HG03432 (cell line): ENCODE data around the gene PROCA1.
"Not testable (repeated sequence)": the region's sequence is repeated elsewhere in the genome, so short reads cannot be mapped to it uniquely, and the experiment has no call there.

Experiments
- ATAC-seq: cut with Tn5 transposase; IDR thresholded peaks from one replicate; pipeline ENCODE4 v1.9.1; 2021; ENCODE audit warnings: mild to moderate bottlenecking, moderate library complexity; ENCODE audit not compliant: unreplicated experiment

Gene PROCA1

DNA sequence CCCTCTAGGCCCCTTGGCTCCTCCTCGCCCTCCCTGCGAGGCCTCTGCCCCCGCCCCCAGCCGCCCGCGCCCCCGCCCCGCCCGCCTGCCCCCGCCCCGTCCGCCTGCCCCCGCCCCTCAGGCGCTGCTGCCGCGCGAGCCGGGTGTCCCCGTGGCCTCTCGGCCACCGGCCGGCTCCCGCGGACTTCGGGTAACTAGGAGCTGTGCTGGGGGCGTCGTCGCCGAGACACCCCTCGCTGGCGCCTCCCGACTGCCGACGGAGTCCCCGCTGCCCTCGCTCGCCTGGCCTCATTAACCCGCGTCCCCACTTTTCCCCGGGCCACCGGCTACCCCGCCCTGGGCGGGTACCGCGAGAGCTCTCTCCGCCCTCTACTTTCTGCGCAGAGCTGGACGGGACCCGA lies 14.5 kb upstream of the PROCA1 start, which contains the start of gene TLCD1:
TSS of gene TLCD1 (minus strand) at position 8 of the 401 bp plus-strand sequence. CDS start 136 bp downstream, outside the sequence.
- ATAC-seq: peak; percentile 16

DNA sequence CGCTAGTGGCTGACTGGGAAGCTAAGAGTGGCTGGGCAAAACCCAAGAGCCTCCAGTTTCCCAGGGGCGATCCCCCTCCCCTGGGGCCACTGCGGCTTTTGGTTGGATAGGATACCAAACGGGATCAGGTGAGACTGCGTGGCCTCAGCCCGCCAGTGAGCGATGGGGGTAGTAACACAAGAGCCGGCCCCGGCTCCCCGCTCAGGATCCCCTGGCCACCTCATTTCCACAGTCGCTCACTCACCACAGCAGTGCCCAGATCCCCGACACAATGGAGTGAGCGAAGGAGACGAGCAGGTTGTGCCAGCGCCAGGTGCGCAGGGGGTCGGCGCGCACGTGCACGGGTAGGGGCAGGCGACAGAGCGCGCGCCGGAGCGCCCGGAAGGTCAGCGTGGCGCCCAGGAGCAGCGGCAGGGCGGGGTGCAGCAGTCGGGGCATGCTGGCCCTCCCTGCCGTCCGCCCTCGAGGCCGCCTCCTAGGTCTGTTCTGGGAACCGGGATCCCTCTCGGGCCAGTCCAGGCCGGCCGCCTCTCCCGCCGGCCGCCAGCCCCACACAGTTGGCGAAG lies 14.1 kb upstream of the PROCA1 start:
- ATAC-seq: peak; percentile 1

- ATAC-seq: no peak
Observed at GRCh38 chr17:28725166-28725659, 13.5 kb upstream of the PROCA1 start.

DNA sequence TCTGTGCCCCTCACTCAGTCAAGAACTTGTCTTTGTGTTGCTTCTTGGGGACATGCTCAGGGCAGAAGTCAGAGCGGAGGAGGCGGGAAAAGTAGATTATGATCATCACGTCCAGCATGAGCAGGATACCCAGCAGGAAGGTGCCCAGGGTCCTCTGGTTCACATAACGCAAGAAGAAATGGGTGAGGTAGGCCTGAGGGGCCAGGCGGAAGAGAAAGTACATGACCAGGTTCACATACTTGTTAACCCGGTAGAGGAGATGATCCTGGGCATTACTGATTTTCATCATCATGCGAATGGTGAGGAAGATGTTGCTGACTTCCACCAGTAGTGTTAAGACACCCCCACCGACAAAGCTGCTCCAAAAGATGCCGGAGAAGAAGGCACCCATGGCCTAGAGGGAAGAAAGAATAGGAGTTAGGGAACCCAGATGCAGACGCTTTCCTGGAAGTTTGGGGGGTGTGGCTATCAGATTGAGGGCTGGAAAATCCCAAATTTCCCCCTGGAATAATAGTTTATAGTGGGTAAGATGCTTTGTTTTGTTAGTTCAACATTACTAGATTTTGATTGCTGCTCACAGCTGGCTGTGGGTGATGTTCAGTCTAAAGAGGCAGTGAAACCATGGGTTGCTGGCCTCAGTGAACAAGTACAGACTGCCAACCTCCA lies 12.9 kb upstream of the PROCA1 start:
- ATAC-seq: no peak

DNA sequence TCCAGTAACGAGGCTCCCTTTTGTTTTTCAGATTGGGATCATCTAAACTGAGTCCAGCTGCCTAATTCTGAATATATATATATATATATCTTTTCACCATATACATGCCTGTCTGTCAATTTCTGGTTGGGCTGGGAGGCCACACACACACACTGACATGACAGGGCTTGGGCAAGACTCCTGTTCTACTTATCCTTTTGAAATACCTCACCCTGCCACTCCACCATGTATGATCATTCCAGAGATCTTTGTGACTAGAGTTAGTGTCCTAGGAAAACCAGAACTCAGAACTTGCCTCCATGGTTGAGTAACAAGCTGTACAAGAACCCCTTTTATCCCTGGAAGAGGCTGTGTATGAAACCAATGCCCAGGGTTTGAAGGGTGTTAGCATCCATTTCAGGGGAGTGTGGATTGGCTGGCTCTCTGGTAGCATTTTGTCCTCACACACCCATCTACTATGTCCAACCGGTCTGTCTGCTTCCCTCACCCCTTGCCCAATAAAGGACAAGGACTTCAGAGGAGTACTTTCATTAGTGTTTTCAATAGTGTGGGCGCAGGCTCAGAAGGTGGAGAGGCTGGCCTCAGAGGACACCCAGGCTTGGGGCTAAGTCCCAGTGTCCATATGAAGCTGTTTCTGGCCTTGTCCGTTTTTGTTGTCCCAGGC lies 12.3 kb upstream of the PROCA1 start:
- not testable (repeated sequence) for ATAC-seq

DNA sequence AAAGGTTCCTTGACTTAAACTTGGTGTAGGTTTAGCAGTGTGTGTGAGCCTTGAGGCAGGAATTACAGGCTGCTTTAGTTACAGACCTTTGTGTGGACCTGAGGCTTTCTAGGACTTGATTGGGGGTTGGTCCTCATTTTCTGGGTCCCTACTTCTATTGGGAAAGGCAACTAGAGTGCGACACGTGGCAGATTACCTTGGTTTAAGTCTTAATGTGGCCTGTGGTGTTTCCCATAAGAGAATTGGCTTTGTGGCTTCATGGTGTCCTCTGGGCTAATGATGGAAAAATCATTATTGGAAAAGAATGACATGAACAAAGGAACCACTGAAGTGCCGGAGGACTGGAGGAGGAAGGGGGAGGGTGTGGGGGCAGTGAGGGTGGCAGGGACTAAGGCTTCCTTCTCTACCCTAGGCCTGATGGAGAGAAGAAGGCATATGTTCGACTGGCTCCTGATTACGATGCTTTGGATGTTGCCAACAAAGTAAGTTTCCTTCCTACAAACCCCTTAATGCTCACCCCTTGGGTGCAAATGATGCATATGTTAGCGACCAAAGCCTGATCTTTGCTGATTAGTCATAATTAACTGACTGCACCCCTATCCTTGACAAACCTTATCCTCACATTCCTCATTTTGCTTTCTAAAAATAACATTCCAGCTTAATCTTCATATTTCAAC lies 11.6 kb upstream of the PROCA1 start:
- ATAC-seq: no peak

DNA sequence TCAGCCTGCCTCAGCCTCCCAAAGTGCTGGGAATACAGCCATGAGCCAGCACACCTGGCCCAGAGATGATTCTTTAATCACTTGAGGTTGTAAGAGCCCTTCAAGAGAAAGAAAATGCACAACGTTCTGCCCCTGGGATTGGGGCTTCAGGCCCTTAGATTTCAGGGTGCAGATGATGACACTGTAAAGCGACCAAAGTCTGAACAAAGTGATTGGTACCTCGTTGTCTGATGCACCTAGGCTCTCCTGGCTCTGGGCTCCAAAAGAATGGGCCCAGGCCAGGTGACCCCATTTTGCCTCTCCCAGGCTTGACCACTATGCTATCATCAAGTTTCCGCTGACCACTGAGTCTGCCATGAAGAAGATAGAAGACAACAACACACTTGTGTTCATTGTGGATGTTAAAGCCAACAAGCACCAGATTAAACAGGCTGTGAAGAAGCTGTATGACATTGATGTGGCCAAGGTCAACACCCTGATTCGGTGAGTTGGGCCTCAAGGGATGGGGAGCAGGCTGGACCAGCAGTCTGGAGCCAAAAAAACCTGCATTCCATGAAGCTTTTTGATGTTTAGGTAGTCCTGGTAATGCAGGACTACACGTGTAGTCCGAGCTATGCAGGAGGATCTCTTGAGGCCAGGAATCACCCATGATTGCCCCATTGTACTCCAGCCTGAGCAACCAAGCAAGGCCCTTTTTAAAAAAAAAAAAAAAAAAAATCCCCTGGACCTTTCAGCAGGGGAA lies 10.9 kb upstream of the PROCA1 start:
- ATAC-seq: no peak

GRCh38 chr17:28720997-28721329 lies 9.3 kb upstream of the PROCA1 start:
- not testable (repeated sequence) for ATAC-seq

- no peak for ATAC-seq
Observed at GRCh38 chr17:28720247-28720996, 8.7 kb upstream of the PROCA1 start.

DNA sequence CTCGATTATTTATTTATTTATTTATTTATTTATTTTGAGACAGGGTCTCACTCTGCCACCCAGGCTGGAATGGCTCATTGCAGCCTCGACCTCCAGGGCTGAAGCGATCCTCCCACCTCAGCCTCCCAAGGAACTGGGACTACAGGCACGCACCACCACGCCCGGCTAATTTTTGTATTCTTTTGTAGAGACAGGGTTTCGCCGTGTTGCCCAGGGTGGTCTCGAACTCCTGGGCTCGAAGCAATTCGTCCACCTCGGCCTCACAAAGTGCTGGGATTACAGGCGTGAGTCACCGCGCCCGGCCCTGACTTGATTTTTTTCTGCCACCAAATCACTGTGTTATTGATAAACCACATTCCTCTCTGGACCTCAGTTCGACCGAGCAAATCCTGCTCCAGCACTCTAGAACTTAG lies 7.3 kb upstream of the PROCA1 start:
- no peak for ATAC-seq

GRCh38 chr17:28718333-28719020 lies 6.8 kb upstream of the PROCA1 start:
- no peak for ATAC-seq

DNA sequence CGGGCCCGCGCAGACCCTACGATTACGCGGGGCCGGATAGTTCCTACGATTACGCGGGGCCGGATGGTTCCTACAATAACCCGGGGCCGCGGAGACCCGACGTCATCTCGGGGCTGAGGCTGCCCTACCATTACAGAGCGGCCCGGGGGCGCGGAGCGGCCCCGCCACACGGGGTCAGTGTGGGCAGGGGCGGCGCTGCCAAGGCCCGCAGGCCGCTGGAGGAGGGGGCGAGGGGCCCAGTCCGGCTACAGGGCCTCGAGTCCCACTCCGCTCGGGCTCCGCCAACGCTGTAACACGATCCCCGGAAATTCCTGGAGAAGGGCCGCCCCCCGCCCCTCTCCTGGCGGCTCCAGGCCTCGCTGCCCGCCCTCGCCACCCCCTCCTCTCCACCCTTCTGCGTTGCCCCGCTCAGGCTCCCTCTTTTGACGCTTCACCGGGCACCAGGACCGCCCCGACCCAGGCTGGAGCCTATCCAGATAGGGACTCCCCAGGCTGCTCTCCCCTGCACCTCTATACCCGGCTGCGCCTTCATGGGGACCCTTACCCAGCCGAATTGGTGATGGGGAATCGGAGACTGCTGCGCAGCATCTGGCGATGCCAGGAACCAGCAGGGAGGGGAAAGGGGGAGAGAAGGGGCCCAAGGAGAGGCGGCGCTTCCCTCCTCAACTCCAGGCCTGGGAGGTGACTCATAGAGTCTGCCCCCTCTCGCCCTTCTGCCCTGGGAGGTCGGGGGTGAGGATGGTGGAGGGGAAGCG lies 6.1 kb upstream of the PROCA1 start, which contains the start of gene RAB34:
TSS of gene RAB34 (minus strand) at position 291 of the 755 bp plus-strand sequence. CDS start 602 bp downstream, outside the sequence.
- ATAC-seq: no peak

DNA sequence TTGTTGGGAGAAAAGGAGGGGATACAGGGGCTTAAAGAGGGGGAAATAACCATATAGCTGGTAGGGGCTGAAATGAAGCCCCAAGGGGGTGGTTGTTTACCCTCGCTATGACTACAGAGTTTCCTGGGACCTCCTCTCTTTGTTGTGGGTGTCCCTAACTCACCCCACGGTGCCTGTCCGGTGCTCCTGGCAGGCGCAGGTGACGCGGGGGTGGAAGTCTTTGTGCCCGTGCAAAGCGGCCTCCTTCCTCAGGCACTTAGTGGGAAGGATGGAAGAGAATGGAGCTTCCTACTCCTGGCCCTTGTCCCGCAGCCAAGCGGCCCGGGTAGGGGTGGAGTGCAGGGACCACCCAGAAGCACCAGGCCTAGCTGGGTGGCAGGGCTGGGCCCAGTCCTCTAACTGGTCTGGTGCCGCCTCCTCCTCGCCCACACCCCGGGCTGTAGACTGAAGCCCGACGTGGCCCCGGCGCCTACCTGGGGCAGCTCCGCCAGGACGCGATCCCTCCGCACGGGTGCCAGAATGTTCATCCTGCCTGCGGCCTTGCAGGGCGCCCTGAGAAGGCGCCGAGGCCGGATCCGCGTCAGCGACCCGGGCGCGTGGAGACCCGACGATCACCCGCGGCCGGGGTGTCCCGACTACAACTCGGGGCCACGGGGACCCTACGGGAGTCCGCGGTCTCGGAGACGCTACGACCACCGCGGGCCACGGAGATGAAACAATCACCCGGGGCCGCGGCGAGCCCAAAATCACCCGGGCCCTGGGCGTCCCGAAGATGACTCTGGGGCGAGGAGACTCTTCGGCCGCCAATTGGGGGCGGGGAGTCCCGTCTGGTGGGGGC lies 5.3 kb upstream of the PROCA1 start:
- ATAC-seq: no peak

- no peak for ATAC-seq
Observed at GRCh38 chr17:28715217-28715616, 3.5 kb upstream of the PROCA1 start.

DNA sequence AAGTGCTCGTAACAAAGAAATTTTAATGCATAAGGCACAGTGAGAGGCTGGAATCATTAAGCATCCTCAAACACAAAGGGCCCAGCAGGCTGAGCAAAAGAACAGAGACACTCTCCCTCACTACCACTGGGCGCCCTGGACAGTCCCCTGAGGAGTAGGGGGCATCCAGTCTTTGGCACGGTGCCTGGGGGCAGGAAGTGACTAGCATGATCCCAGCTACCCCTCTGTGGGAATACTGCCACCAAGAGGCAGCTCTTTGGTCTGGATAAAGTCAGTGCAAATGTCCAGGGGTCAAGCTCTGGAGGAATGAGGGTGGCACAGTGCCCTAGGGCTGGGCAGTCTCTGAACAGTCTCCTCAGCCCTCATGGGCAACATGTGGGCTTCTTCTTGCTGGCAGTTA lies 2.6 kb upstream of the PROCA1 start:
- ATAC-seq: no peak

DNA sequence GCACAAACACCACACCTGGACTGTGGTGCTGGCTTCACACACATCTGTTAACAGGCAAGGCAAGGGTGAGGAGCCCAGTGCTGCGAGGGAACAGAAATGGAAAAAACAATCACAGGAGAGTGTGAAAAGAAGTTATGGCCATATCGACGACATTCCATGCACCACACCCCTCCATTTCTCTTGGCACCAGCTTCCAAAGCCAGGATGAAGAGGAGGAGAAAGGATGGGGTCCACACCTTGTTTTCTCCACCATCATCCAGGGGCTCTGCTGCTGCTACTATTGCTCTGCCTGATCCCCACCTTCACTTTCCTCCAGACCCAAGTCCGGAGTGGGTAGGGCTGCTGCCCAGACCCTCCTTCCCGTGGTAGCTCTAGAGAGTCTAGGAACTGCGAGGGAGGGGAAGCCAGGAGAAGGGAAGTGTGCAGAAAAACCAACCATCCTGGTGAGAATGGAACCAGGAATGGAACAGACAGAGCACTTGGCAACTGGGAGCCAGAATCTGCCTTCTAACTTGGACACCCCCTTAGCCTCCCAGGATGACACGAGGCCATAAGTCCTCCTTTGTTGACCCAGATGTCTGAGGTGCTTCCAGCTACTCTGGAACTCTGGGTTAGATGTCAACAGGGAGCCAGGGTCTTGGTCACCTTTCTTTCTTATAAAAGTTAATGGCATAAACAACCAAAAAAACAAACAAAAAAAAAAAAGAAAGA lies 1.2 kb upstream of the PROCA1 start:
- no peak for ATAC-seq

- ATAC-seq: peak; percentile 21
Observed at GRCh38 chr17:28712032-28712704, 480 bp upstream of the PROCA1 start.
